ENCODE results near the gene MAP7.

GRCh38 chr6:136576821-136577220 lies 26.6 kb upstream of the MAP7 start:
- TF ChIP-seq POLR2A (IDR thresholded peaks at IDR 0.05), result no peak
- no peak for TF ChIP-seq CTCF (IDR thresholded peaks at IDR 0.05)
